ENCODE data around the gene GIPC1.

The GIPC1 gene

GRCh38 chr19:14494411-14494810 is 1.5 kb downstream of the GIPC1 start:
- no peak for DNase-seq (ENCODE audit: low read depth in 3 of 3)

GRCh38 chr19:14492756-14493337 is 3.1 kb downstream of the GIPC1 start:
- no peak for DNase-seq (ENCODE audit: low read depth in 3 of 3)

- DNase-seq (ENCODE audit: low read depth in 3 of 3) = no peak
Observed at GRCh38 chr19:14487370-14488125, 8.4 kb downstream of the GIPC1 start.

GRCh38 chr19:14482172-14482941 is 13.6 kb downstream of the GIPC1 start:
- DNase-seq (ENCODE audit: low read depth in 3 of 3) = no peak

GRCh38 chr19:14480700-14481079 is 15.2 kb downstream of the GIPC1 start:
- no peak for DNase-seq (ENCODE audit: low read depth in 3 of 3)

GRCh38 chr19:14479975-14480699 is 15.8 kb downstream of the GIPC1 start:
- peak; percentile 42 to 66 (median 46) for DNase-seq (ENCODE audit: low read depth in 3 of 3)

DNA sequence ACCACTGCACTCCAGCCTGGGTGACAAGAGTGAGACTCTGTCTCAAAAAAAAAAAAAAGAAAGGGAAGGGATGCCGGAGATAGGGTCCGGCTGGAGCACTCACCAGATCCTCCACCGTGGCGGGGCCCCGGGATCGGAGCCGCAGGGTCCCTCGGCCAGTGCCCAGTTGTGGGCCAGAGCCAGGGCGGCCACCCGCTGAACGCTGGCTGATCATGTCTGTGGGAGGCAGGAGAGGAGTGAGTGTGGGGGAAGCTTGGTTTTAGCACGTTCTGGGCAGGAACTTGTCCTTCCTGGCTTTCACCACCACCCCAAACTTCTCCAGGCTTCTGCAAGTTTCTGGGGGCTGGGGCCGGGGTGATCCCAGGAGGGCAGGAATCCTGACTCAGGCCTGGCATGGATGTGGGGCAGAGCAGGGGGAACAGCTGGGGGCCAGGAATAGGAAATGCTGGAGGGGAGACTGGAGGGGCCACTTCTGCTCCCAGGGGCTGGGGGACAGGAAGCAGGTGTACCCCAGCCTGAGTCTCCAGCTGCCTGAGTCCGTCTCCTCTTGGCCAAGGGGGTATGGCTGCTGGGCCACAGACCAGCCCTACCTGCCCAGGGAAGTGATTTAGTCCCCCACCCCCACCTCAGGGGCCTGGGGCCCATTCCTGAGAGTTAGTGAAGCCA is 16.5 kb downstream of the GIPC1 start:
- DNase-seq (ENCODE audit: low read depth in 3 of 3) = no peak

GRCh38 chr19:14478113-14478545 is 17.8 kb downstream of the GIPC1 start:
- DNase-seq (ENCODE audit: low read depth in 3 of 3) = no peak

DNA sequence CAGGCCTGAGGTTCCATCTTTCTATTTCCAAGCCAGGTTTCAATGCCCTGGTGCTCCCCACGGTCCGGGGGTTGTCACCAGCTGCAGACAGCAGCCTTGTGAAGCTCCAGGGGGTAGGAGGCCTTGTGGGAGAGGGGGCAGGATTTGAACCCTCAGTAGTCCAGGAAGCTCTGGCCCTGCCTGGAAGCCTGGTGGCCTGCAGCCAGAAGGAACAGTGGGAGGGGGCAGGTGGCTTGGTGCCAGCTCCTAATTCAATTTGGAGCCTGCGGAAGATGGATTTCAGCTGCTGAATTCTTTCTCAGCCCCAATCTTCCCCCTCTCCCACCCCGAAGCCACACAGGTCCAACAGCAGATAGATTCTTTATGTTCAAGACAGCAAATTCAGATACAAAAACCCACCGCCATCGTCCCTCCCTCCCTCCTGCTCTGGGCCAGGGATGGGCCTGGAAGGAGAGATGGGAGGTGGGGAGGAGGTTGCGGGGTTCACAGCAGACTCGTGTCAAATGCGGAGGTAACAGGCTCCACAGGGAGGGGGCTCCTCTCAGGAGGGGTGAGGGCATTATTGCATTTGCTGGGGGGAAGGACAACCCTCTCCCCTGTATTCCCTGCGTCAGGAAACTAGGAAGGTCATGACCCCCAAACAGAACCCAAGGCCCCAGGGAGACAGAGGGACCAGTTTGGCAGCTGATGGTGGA is 18.4 kb downstream of the GIPC1 start:
- no peak for DNase-seq (ENCODE audit: low read depth in 3 of 3)

- DNase-seq (ENCODE audit: low read depth in 3 of 3) = no peak
Observed at GRCh38 chr19:14476673-14477401, 19.1 kb downstream of the GIPC1 start.

- DNase-seq (ENCODE audit: low read depth in 3 of 3) = no peak
Observed at GRCh38 chr19:14476327-14476672, 19.6 kb downstream of the GIPC1 start.

GRCh38 chr19:14475251-14476073 is 20.5 kb downstream of the GIPC1 start, which contains the start of gene PTGER1:
PTGER1 (minus strand) TSS chr19:14475354; CDS start chr19:14474320, 1,034 bp downstream.
- no peak for DNase-seq (ENCODE audit: low read depth in 3 of 3)

DNA sequence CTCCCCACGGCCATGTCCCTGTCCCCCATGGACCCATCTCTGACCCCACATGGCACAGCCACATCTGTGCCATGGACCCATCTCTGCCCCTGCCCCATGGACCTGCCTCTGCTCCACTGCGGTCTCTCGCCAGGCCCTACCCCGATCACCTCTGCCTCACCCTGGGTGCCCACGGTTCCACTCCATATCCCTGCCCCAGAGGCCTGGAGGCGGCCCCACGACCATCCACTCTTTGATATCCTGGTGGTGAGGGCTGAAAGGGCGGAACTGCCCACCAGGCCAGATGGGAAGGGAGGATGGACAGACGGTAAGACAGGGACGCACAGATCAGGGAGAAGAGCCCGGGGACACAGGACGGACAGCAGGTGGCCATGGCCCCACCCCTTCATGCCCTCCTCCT is 21.1 kb downstream of the GIPC1 start:
- DNase-seq (ENCODE audit: low read depth in 3 of 3) = no peak

- DNase-seq (ENCODE audit: low read depth in 3 of 3) = no peak
Observed at GRCh38 chr19:14473978-14474578, 21.8 kb downstream of the GIPC1 start.

DNA sequence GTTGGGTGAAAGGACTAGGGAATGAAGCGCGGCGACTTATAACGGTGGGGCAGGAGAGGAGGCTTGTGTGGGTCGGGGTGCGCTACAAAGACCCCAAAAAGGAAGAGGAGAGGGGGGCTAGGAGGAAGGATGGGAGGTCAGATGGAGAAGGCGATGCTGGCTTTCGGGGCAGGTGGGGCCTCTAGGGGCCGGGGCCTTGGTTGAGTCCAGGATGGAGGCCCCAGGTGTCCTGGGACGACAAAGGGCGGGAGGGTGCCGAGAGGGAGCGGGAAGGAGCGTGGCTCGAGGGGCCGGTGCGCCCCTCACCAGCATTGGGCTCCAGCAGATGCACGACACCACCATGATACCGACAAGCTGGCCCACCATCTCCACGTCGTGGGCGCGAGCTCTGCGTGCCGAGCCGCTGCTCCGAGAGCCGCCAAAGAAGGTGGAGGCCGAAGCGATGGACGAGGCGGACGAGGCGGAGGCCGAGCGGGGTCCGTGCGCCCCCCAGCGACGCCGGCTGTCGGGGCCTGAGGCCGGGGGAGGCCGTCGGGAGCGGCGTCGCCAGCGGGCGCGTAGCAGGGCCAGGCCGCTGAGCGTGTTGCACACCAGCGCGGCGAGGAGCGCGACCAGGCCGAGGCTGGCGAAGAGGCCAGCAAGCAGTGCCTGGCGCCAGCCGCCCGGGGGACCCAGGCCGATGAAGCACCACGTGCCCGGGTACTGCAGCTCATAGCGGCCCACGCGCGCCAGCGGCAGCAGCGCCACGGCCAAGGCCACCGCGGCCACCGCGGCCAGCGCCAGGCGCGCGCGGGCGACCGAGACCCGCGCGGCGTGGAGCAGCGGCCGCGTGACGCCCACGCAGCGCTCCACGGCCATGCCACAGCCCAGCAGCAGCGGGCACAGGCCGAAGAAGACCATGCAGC is 22.6 kb downstream of the GIPC1 start:
- no peak for DNase-seq (ENCODE audit: low read depth in 3 of 3)

DNA sequence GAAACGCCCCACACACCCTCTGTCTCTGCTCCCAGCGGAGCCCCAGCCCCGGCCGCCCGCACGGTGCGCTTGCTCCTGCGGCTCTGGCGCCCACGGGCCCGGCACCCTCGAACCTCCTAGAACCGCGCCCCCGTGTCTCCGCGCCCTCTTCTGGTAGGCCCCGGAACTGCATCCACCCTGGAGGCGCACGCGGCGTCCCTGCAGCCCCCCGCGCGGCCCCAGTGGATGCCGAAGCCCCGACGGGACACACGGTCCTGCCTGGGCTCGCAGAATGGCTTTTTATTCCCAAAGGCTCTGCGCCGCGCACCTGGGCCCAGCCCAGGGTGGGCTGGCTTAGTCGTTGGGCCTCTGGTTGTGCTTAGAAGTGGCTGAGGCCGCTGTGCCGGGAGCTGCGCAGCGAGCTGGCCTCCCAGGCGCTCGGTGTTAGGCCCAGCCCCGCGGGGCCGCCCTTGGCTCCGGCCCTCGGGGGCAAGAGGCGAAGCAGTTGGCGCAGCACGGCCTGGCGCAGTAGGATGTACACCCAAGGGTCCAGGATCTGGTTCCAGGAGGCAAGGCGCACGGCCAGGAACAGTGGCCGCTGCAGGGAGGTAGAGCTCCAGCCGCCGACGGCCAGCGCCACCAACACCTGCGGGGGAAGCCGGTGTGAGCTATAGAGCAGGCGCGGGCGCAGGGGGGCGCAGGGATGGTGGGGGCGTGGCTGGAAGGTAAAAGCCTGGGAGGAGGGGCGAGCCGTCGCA is 23.6 kb downstream of the GIPC1 start:
- peak; percentile 71 to 86 (median 77) for DNase-seq (ENCODE audit: low read depth in 3 of 3)

Measured in stimulated activated CD4-positive, alpha-beta T cell treated with anti-CD3 and anti-CD28 coated beads, TNF-alpha, amount 100 ng/mL, for 24 hours (primary cell).